NCI-H1436 (cell line): ENCODE measurements around the gene SNRNP25.

Source experiments
- DNase-seq: peaks from one replicate; lab custom pipeline; 2025; lab: John Stamatoyannopoulos, UW

The SNRNP25 gene

GRCh38 chr16:78444-79150, 25.0 kb downstream of the SNRNP25 start:
- no peak for DNase-seq

- no peak for DNase-seq
Measured at GRCh38 chr16:79151-80054, 25.8 kb downstream of the SNRNP25 start.

GRCh38 chr16:83060-83603, 29.5 kb downstream of the SNRNP25 start:
- no peak for DNase-seq

GRCh38 chr16:83781-84615, 30.4 kb downstream of the SNRNP25 start:
- DNase-seq: no peak

- DNase-seq: no peak
Measured at GRCh38 chr16:84718-85406, 31.2 kb downstream of the SNRNP25 start.

- DNase-seq: no peak
Measured at GRCh38 chr16:85407-85782, 31.8 kb downstream of the SNRNP25 start.

GRCh38 chr16:85865-86264, 32.2 kb downstream of the SNRNP25 start:
- DNase-seq: no peak

- no peak for DNase-seq
Measured at GRCh38 chr16:86483-86952, 32.9 kb downstream of the SNRNP25 start.

- no peak for DNase-seq
Measured at GRCh38 chr16:88613-89012, 35.0 kb downstream of the SNRNP25 start.

- no peak for DNase-seq
Measured at GRCh38 chr16:89391-90302, 36.0 kb downstream of the SNRNP25 start.

GRCh38 chr16:91484-91883, 37.9 kb downstream of the SNRNP25 start:
- peak; percentile 4 for DNase-seq

GRCh38 chr16:92431-93339, 39.1 kb downstream of the SNRNP25 start:
- no peak for DNase-seq

- DNase-seq: no peak
Measured at GRCh38 chr16:94918-95265, 41.3 kb downstream of the SNRNP25 start.

- DNase-seq: peak; percentile 89
Measured at GRCh38 chr16:96935-97381, 43.3 kb downstream of the SNRNP25 start.

- DNase-seq: no peak
Measured at GRCh38 chr16:97822-98221, 44.2 kb downstream of the SNRNP25 start.

GRCh38 chr16:100989-101388, 47.4 kb downstream of the SNRNP25 start:
- no peak for DNase-seq

- no peak for DNase-seq
Measured at GRCh38 chr16:101586-101985, 48.0 kb downstream of the SNRNP25 start.

GRCh38 chr16:102060-102855, 48.6 kb downstream of the SNRNP25 start:
- DNase-seq: no peak
